Measurements from ENCODE around the gene GALNT9.

GRCh38 chr12:132251310-132251709 is 78.1 kb downstream of the GALNT9 start:
- TF ChIP-seq CTCF (IDR thresholded peaks at IDR 0.05 in 8 of 11, conservative IDR thresholded peaks at IDR 0.05 in 3 of 11) (no peak), POLR2AphosphoS5 (IDR thresholded peaks at IDR 0.05) (no peak)
